Gastrocnemius medialis (tissue), 4 donors: ENCODE measurements around the gene FOXE1.

Source experiments
- CTCF ChIP-seq, 5 experiments: fragments of 450-650 bp in 3 of 5; fragments of 200-600 bp in 2 of 5; sonication (generic) in 2 of 5; IDR thresholded peaks in 4 of 5; conservative IDR thresholded peaks in 1 of 5; 1 replicate in 4 of 5; 2 replicates in 1 of 5; pipeline ENCODE4 v1.5.1; 2016 to 2019; ENCODE audit warnings: antibody characterized with exemption in 5 of 5, mild to moderate bottlenecking in 3 of 5, moderate library complexity in 3 of 5
- POLR2A ChIP-seq, 2 donors: fragments of 450-650 bp; IDR thresholded peaks; one replicate each; pipeline ENCODE4 v1.6.1; 2017; ENCODE audit warnings: antibody characterized with exemption in 2 of 2, mild to moderate bottlenecking in 2 of 2, moderate library complexity in 2 of 2

DNA sequence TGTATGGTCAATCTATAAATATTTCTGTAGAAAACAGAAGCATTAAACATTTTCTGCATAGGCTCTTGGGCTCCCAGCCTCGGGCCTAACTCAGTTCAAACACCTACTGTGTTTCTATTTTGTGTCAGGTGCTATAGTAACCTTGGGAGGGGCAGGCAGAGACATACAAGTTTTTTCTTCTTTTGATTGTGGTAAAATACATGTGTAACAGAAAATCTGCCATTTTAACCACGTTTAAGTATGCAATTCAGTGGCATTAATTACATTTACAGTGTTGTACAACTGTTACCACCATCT, 40.8 kb upstream of the FOXE1 start:
- TF ChIP-seq CTCF (IDR thresholded peaks at IDR 0.05 in 4 of 5, conservative IDR thresholded peaks at IDR 0.05 in 1 of 5) (no peak), POLR2A (IDR thresholded peaks at IDR 0.05) (no peak)
